Spleen (tissue), 7 donors: ENCODE results near the gene PPA2.

Source experiments
- POLR2A ChIP-seq, 3 donors: fragments of 450-650 bp; IDR thresholded peaks; one replicate each; pipeline ENCODE4 v1.5.1; 2017; ENCODE audit warnings: antibody characterized with exemption in 3 of 3, mild to moderate bottlenecking in 1 of 3
- POLR2AphosphoS5 ChIP-seq, 3 donors: sonication (generic); formaldehyde crosslinking; IDR thresholded peaks; one replicate each; pipeline ENCODE4 v1.5.1; 2017; ENCODE audit warnings: antibody characterized with exemption in 3 of 3
- TF ChIP-seq, protein P1 (sequence below), 11 experiments: fragments of 200-600 bp in 7 of 11; fragments of 450-650 bp in 4 of 11; sonication (generic) in 4 of 11; IDR thresholded peaks in 8 of 11; conservative IDR thresholded peaks in 3 of 11; 1 replicate in 7 of 11; 2 replicates in 4 of 11; pipeline versions ENCODE4 v1.4.0 to v1.8.0; 2016 to 2021; ENCODE audit warnings: antibody characterized with exemption in 11 of 11, inconsistent platforms in 4 of 11, mild to moderate bottlenecking in 1 of 11
- donor health status: DM: no; HTN: no; CAD: no; lungs with moderate emphysema.
- donor health status: DM: no; HTN: no; CAD: no.
- donor health status: DM: no; HTN: no; CAD: no.

DNA sequence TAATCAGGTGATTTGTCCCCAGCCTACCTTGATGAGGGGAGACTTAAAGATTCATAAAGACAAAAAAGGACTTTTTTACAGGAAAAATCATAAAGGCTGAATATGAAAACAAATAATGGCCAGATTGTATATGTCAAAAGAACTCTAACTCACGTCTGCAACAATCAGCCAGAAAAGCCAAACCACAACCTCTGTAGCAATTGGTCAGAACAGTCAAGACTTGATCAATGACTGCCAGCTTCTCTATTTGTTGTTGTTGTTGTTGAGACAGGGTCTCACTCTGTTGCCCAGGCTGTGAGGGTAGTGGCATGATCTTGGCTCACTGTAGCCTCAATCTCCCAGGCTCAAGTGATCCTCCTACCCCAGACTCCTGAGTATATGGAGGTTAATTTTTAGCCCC is 35.9 kb upstream of the PPA2 start:
- TF ChIP-seq, protein P1, sequence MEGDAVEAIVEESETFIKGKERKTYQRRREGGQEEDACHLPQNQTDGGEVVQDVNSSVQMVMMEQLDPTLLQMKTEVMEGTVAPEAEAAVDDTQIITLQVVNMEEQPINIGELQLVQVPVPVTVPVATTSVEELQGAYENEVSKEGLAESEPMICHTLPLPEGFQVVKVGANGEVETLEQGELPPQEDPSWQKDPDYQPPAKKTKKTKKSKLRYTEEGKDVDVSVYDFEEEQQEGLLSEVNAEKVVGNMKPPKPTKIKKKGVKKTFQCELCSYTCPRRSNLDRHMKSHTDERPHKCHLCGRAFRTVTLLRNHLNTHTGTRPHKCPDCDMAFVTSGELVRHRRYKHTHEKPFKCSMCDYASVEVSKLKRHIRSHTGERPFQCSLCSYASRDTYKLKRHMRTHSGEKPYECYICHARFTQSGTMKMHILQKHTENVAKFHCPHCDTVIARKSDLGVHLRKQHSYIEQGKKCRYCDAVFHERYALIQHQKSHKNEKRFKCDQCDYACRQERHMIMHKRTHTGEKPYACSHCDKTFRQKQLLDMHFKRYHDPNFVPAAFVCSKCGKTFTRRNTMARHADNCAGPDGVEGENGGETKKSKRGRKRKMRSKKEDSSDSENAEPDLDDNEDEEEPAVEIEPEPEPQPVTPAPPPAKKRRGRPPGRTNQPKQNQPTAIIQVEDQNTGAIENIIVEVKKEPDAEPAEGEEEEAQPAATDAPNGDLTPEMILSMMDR (IDR thresholded peaks at IDR 0.05 in 8 of 11, conservative IDR thresholded peaks at IDR 0.05 in 3 of 11) = no peak
- no peak for TF ChIP-seq POLR2A (IDR thresholded peaks at IDR 0.05)
- no peak for TF ChIP-seq POLR2AphosphoS5 (IDR thresholded peaks at IDR 0.05)
